8988T (cell line): ENCODE measurements around the gene NMS.

Experiments used
- DNase-seq: peaks from one replicate; pipeline ENCODE4 v3.0.0; 2011

The NMS gene

GRCh38 chr2:100494712-100495111, 24.4 kb downstream of the NMS start:
- DNase-seq: no peak

GRCh38 chr2:100502782-100503181, 32.5 kb downstream of the NMS start:
- no peak for DNase-seq

DNA sequence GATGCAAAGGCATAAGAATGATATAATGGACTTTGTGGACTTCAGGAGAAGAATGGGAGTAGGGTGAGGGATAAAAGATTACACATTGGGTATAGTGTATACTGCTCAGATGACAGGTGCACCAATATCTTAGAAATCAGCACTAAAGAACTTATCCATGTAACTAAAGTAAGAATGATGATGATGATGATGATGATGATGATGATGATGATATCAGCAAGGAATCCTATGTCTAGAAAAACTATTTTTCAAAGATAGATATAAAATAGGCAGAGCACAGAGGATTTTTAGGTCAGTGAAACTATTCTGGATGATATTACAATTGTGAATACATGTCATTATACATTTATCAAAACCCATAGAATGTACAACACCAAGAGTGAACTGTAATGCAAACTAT, 34.3 kb downstream of the NMS start:
- DNase-seq: no peak

- DNase-seq: no peak
Measured at GRCh38 chr2:100509066-100509465, 38.8 kb downstream of the NMS start.

- DNase-seq: no peak
Measured at GRCh38 chr2:100513650-100514049, 43.4 kb downstream of the NMS start.

DNA sequence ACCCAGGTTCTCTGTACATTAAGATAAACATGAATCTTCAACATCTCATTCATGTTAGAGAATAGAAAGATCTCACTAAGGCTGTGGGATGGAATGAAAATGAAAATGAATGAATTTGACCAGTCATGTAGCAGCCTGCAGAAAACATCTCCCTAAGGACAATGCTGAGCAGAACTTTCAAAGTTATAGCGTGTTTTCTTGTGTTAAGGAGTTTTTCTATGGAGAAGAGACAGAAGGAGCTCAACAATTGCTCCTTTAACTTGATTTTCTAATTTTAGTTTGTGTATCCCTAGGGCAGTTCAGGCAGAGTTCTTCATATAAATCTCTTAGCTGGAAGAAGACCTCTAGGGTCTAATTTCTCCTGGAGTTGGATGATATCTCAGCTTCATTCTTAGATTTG, 47.3 kb downstream of the NMS start:
- no peak for DNase-seq

GRCh38 chr2:100518801-100519200, 48.5 kb downstream of the NMS start:
- DNase-seq: no peak

GRCh38 chr2:100520224-100520623, 49.9 kb downstream of the NMS start:
- DNase-seq: no peak

DNA sequence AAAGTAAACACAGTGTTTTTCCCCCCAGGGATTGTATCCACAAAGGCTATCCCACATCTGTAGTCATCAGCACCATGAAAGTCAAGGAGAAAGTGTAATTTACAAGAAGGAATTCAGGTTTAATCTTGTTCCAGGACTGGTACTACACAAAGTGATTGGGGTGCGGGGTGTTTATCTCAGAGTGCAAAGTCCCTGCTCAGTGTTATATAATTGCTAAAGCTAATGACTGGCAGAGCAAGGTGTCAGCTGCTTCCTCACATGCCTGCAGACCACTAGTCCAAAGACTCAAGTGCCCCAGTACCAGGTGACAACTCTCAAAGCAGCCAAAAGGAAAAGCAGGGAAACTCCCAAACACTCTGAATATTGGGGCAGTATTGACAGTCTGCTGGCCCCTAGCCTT, 52.1 kb downstream of the NMS start:
- no peak for DNase-seq

- no peak for DNase-seq
Measured at GRCh38 chr2:100524331-100524730, 54.0 kb downstream of the NMS start.

- no peak for DNase-seq
Measured at GRCh38 chr2:100526868-100527267, 56.6 kb downstream of the NMS start.

- DNase-seq: no peak
Measured at GRCh38 chr2:100527440-100528015, 57.2 kb downstream of the NMS start.

DNA sequence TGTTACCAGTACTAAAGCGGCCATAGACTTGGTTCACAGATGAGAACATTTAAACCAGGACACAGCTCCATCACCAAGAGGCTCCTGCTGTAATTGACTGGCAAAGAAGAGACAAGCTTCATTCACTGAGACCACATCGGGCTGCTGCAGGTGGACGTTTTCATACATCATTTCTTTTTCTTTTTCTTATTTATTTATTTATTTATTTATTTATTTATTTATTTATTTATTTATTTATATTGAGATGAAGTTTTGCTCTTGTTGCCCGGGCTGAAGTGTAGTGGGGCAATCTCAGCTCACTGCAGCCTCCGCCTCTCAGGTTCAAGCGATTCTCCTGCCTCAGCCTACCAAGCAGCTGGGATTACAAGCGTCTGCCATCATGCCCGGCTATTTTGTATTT, 58.9 kb downstream of the NMS start:
- no peak for DNase-seq

GRCh38 chr2:100529900-100530299, 59.6 kb downstream of the NMS start:
- DNase-seq: no peak
